Uterus (tissue), 4 donors: ENCODE results near the gene H6PD. TPM values are rescaled to one million over a fixed set of nuclear protein-coding genes. Genes with fewer than 3 reads are reported as not detected.

Experiments used
- DNase-seq, 2 donors: peaks; one replicate each; pipeline ENCODE4 v3.0.0-alpha.2; 2019 to 2020
- H3K27ac ChIP-seq, 2 donors: fragments of 200-600 bp; sonication (generic); 1 replicate in 1 of 2; 2 replicates in 1 of 2; pipeline ENCODE4 v1.5.1; 2016 to 2018
- H3K27me3 ChIP-seq, 2 donors: fragments of 200-600 bp; sonication (generic); one replicate each; pipeline ENCODE4 v1.5.1; 2018 to 2019; ENCODE audit warnings: control low read depth in 1 of 2
- H3K36me3 ChIP-seq, 2 donors: fragments of 200-600 bp; sonication (generic); one replicate each; pipeline ENCODE4 v1.5.1; 2019; ENCODE audit warnings: control low read depth in 1 of 2
- H3K4me1 ChIP-seq, 2 donors: fragments of 200-600 bp; sonication (generic); one replicate each; pipeline ENCODE4 v1.5.1; 2018 to 2019; ENCODE audit warnings: control low read depth in 1 of 2
- H3K4me3 ChIP-seq, 2 donors: fragments of 200-600 bp; sonication (generic); 1 replicate in 1 of 2; 2 replicates in 1 of 2; pipeline ENCODE4 v1.5.1; 2018 to 2019; ENCODE audit warnings: mild to moderate bottlenecking in 1 of 2
- H3K9me3 ChIP-seq, 2 donors: fragments of 200-600 bp; sonication (generic); one replicate each; pipeline ENCODE4 v1.5.1; 2019; ENCODE audit warnings: control low read depth in 1 of 2
- POLR2A ChIP-seq, 2 donors: fragments of 450-650 bp; IDR thresholded peaks; one replicate each; pipeline ENCODE4 v1.6.1; 2016; ENCODE audit warnings: antibody characterized with exemption in 2 of 2, mild to moderate bottlenecking in 1 of 2, moderate library complexity in 1 of 2
- intact Hi-C: fragments of 100-400 bp; cut with DNase I; formaldehyde crosslinking; loops from one replicate; pipeline ENCODE4 v1.15.1; 2023; ENCODE audit warnings: low total_unique reads
- total RNA-seq, 4 donors: library from RNA; depleted of rRNA in 3 of 4; stranded (reverse); fragments of >200 nt in 3 of 4; gene quantifications; one replicate each; pipeline versions ENCODE4 v1.1.0 to v1.2.4, GENCODE V29; 2014 to 2023
- TF ChIP-seq, protein P1 (sequence below), 4 experiments: fragments of 200-600 bp in 2 of 4; fragments of 450-650 bp in 2 of 4; sonication (generic) in 2 of 4; IDR thresholded peaks; one replicate each; pipeline ENCODE4 v1.5.1; 2016 to 2019; ENCODE audit warnings: antibody characterized with exemption in 4 of 4, mild to moderate bottlenecking in 2 of 4, moderate library complexity in 1 of 4
- donor health status: DM: yes; HTN: yes; CAD: no.

Gene H6PD
- total RNA-seq, 4 donors from 2014 or later, result 28.4 to 107 (median 49.7) TPM

DNA sequence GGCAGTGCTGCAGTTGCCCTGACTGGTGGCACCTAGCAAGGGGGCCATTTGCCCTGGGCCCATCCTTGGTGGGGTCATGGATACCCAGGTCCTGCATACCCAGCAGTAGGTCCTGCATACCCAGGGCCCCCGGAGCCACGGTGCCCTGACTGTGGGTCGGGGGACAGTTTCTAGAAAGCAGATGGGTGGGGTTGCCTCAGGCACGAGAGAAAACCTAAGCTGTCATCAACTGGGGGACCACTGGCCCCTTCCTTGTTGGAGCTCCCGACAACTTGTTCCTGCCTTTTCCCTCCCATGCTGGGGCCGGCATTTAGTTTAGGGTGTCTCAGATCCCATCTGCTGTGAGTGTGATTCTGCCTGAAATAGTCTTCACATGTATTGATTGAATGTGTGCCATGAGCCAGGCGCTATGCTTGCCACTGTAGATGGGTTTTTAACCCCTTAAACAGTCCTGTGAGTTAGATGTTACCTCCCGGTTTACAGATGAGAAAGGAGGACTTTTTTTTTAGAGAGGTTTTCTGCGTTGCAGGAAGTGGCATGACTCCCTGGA is 73.7 kb downstream of the H6PD start:
- no peak for TF ChIP-seq POLR2A (IDR thresholded peaks at IDR 0.05)
- TF ChIP-seq, protein P1, sequence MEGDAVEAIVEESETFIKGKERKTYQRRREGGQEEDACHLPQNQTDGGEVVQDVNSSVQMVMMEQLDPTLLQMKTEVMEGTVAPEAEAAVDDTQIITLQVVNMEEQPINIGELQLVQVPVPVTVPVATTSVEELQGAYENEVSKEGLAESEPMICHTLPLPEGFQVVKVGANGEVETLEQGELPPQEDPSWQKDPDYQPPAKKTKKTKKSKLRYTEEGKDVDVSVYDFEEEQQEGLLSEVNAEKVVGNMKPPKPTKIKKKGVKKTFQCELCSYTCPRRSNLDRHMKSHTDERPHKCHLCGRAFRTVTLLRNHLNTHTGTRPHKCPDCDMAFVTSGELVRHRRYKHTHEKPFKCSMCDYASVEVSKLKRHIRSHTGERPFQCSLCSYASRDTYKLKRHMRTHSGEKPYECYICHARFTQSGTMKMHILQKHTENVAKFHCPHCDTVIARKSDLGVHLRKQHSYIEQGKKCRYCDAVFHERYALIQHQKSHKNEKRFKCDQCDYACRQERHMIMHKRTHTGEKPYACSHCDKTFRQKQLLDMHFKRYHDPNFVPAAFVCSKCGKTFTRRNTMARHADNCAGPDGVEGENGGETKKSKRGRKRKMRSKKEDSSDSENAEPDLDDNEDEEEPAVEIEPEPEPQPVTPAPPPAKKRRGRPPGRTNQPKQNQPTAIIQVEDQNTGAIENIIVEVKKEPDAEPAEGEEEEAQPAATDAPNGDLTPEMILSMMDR (IDR thresholded peaks at IDR 0.05), result no peak
- no peak for DNase-seq
- peaks cover 0 to 17% of the 10 kb centered on the region in 2 donors for H3K4me1 ChIP-seq
- H3K9me3 ChIP-seq, result no peaks in the 10 kb centered on the region
- H3K4me3 ChIP-seq, result no peak overlapping the region
- H3K27ac ChIP-seq, result no peak overlapping the region
- H3K36me3 ChIP-seq, result no peaks in the 10 kb centered on the region
- intact Hi-C loops, result no loop called here
- H3K27me3 ChIP-seq, result no peaks in the 10 kb centered on the region

- Histone ChIP-seq H3K27me3 (no peaks in the 10 kb centered on the region), H3K36me3 (no peaks in the 10 kb centered on the region), H3K4me1 (peaks cover 0 to 18% of the 10 kb centered on the region in 2 donors), H3K27ac (no peak overlapping the region), H3K9me3 (no peaks in the 10 kb centered on the region), H3K4me3 (no peak overlapping the region)
- intact Hi-C loops, result no loop called here
- TF ChIP-seq POLR2A (IDR thresholded peaks at IDR 0.05), result no peak
- TF ChIP-seq, protein P1 (IDR thresholded peaks at IDR 0.05), result no peak
- DNase-seq, result no peak
Measured at GRCh38 chr1:9309080-9309479, 74.5 kb downstream of the H6PD start.

GRCh38 chr1:9309991-9310390 is 75.4 kb downstream of the H6PD start:
- intact Hi-C loops, result no loop called here
- no peak for TF ChIP-seq POLR2A (IDR thresholded peaks at IDR 0.05)
- TF ChIP-seq, protein P1 (IDR thresholded peaks at IDR 0.05), result no peak

GRCh38 chr1:9311029-9311428 is 76.5 kb downstream of the H6PD start:
- peak overlapping the region; percentile 51 to 68 for H3K27ac ChIP-seq
- intact Hi-C loops, result no loop called here

More at GRCh38 chr1:9309991-9310390, 75.4 kb downstream of the H6PD start:
- no peak overlapping the region for H3K27ac ChIP-seq
- no peak overlapping the region for H3K4me3 ChIP-seq
- no peaks in the 10 kb centered on the region for H3K27me3 ChIP-seq
- no peaks in the 10 kb centered on the region for H3K9me3 ChIP-seq
- DNase-seq, result no peak
- H3K36me3 ChIP-seq, result no peaks in the 10 kb centered on the region
- peaks cover 0 to 25% of the 10 kb centered on the region in 2 donors for H3K4me1 ChIP-seq

DNA sequence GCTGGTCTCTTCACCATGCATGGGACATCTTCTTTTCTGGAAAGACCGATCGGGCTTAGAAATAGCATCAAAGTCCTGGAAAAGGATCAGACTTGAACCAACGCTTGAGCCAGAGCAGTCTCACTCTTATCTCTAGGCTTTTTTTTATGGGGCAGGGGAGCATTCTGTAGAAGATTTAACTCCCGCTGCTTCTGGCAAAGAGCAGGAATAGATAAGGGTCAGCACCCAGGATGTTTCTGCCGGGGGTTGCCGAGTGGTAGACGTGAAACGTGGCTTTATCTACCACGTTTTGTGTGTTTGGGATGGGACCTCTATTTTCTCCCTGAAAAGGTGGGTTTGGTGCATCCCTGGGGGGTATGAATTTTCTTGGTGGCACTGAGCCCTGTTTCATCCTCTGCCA is 76.9 kb downstream of the H6PD start:
- H3K27ac ChIP-seq, result peak overlapping the region; percentile 51 to 68
- peaks cover 0 to 30% of the 10 kb centered on the region in 2 donors for H3K4me1 ChIP-seq
- H3K36me3 ChIP-seq, result no peaks in the 10 kb centered on the region
- TF ChIP-seq POLR2A (IDR thresholded peaks at IDR 0.05), result no peak
- TF ChIP-seq, protein P1 (IDR thresholded peaks at IDR 0.05), result no peak
- intact Hi-C loops, result no loop called here
- no peaks in the 10 kb centered on the region for H3K9me3 ChIP-seq
- no peaks in the 10 kb centered on the region for H3K27me3 ChIP-seq
- DNase-seq, result no peak
- no peak overlapping the region for H3K4me3 ChIP-seq

More at GRCh38 chr1:9311029-9311428, 76.5 kb downstream of the H6PD start:
- Histone ChIP-seq H3K36me3 (no peaks in the 10 kb centered on the region), H3K27me3 (no peaks in the 10 kb centered on the region), H3K9me3 (no peaks in the 10 kb centered on the region), H3K4me3 (no peak overlapping the region), H3K4me1 (peaks cover 0 to 29% of the 10 kb centered on the region in 2 donors)
- no peak for TF ChIP-seq POLR2A (IDR thresholded peaks at IDR 0.05)
- TF ChIP-seq, protein P1 (IDR thresholded peaks at IDR 0.05), result no peak
- no peak for DNase-seq
